A375 (cell line): ENCODE results near the gene TEX12. TPM values are rescaled to one million over a fixed set of nuclear protein-coding genes. Genes with fewer than 3 reads are reported as not detected.

Experiments used
- small RNA-seq: library from RNA; depleted of rRNA; stranded (forward); fragments of <200 nt; gene quantifications from one replicate; pipeline ENCODE3, GENCODE V24; 2014
- total RNA-seq: library from RNA; depleted of rRNA; stranded (reverse); fragments of >200 nt; shearing (Covaris generic); gene quantifications from 2 replicates; pipeline ENCODE4 v1.2.3, GENCODE V29; 2014; rRNA removed

Gene TEX12
- not detected in 2 replicates for total RNA-seq

GRCh38 chr11:112167145-112167544 lies at the start of gene TEX12:
Gene TEX12 (plus strand): TSS chr11:112167372. CDS start chr11:112169269, 1,897 bp downstream.

GRCh38 chr11:112163875-112164685 lies 3.1 kb upstream of the TEX12 start, which contains the start of gene IL18:
Gene IL18 (minus strand): TSS chr11:112164094. CDS start chr11:112155053, 9,041 bp downstream.

GRCh38 chr11:112174789-112175598 lies 7.8 kb downstream of the TEX12 start, which contains the start of gene BCO2:
Gene BCO2 (plus strand): TSS chr11:112175512. CDS start chr11:112175602, 90 bp downstream.

Small RNA genes within 50 kb of the gene (small RNA-seq; reads per million reads assigned to genes)
- not detected for gene MRPS36P4

Other genes with a start within 250 kb of the TEX12 start
- gene C11orf52, start 248.5 kb upstream of the TEX12 start, total RNA-seq = 1.2 TPM in 1 of 2 replicates, not detected in the other
- 5.0 and 6.2 TPM in 2 replicates for gene DIXDC1, start 230.0 kb upstream of the TEX12 start, total RNA-seq
- gene DLAT, start 142.0 kb upstream of the TEX12 start, total RNA-seq = 28.2 and 33.2 TPM in 2 replicates
- 1.7 and 2.1 TPM in 2 replicates for gene PIH1D2, start 93.4 kb upstream of the TEX12 start, total RNA-seq
- 16.4 and 24.2 TPM in 2 replicates for gene NKAPD1, start 93.1 kb upstream of the TEX12 start, total RNA-seq
- gene TIMM8B, start 80.6 kb upstream of the TEX12 start, total RNA-seq = 90.4 and 106 TPM in 2 replicates
- gene SDHD, start 80.5 kb upstream of the TEX12 start, total RNA-seq = 48.0 and 62.7 TPM in 2 replicates
- gene IL18, start 3.3 kb upstream of the TEX12 start, total RNA-seq = 1.2 and 3.5 TPM in 2 replicates
- gene BCO2, start 8.1 kb downstream of the TEX12 start, total RNA-seq = 0.66 and 1.0 TPM in 2 replicates
- gene PTS, start 59.1 kb downstream of the TEX12 start, total RNA-seq = 54.4 and 65.5 TPM in 2 replicates
- gene PLET1, start 93.5 kb downstream of the TEX12 start, total RNA-seq = not detected in 2 replicates